IgD-negative memory B cell (primary cell): ENCODE results near the gene PGAP2. TPM values are rescaled to one million over a fixed set of nuclear protein-coding genes. Genes with fewer than 3 reads are reported as not detected.
"Not testable (repeated sequence)": the region's sequence is repeated elsewhere in the genome, so short reads cannot be mapped to it uniquely, and the experiment has no call there.

ENCODE experiments used
- H3K27ac Mint-ChIP-seq, 3 donors: one replicate each; pipeline ENCODE4 v1.8.0; 2020 to 2022; ENCODE audit warnings: mild to moderate bottlenecking in 3 of 3, mixed read lengths in 3 of 3, moderate library complexity in 1 of 3
- H3K27me3 Mint-ChIP-seq: one replicate; pipeline ENCODE4 v1.8.0; 2021; ENCODE audit warnings: mixed read lengths
- H3K36me3 Mint-ChIP-seq: one replicate; pipeline ENCODE4 v1.8.0; 2020; ENCODE audit warnings: mild to moderate bottlenecking, mixed read lengths
- H3K4me1 Mint-ChIP-seq, 3 donors: one replicate each; pipeline ENCODE4 v1.8.0; 2020 to 2022; ENCODE audit warnings: mixed read lengths in 3 of 3, mild to moderate bottlenecking in 1 of 3
- H3K4me3 Mint-ChIP-seq, 4 donors: one replicate each; pipeline ENCODE4 v1.8.0; 2020 to 2022; ENCODE audit warnings: mild to moderate bottlenecking in 4 of 4, mixed read lengths in 4 of 4, moderate library complexity in 3 of 4
- H3K9me3 Mint-ChIP-seq, 3 donors: one replicate each; pipeline ENCODE4 v1.8.0; 2020 to 2021; ENCODE audit warnings: mixed read lengths in 3 of 3, mild to moderate bottlenecking in 1 of 3
- polyA plus RNA-seq: library from polyadenylated mRNA; unstranded; fragments of 300-500 nt; fragmentation: Illumina TruSeq; gene quantifications from one replicate; pipeline ENCODE4 v1.2.3, GENCODE V29; 2021

Gene PGAP2
- polyA plus RNA-seq, 1 donor from 2014 or later: 20.1 TPM

DNA sequence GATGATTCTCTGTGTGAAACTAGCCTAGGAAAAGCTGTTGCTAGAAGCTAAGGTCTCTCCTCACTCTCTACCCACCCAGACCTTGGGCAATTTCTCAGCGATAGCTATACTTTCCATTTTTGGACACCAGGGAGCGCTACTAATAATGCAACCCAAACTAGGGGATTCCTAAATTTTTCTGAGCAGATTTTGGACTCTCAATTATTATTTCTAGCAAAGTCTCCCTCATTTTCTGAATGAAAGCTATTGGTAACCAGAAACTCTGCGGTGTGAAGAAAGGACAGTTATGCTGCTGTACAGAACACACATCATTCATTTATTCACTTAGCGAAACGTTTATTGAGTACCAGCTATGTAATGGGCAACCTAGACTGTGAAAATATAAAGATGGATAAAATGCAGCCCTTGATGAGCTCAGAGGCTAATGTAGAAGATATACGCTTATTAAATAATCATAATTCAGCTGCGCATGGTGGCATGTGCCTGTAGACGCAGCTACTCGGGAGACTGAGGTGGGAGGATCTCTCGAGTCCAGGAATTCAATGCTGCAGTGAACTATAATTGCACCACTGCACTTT lies 41.0 kb downstream of the PGAP2 start:
- H3K27me3 Mint-ChIP-seq: no peaks in the 10 kb centered on the region

DNA sequence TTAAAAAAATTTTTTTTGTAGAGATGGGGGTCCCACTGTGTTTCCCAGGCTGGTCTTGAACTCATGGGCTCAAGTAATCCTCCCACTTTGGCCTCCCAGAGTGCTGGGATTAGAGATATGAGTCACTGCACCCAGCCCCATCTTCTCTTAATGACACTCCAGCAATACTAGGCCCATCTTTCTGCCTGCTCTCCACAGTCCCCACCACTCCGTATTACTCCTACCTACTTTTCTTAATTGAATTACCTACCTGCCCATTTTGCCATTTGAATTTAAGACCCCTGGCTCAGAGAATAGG lies 45.1 kb downstream of the PGAP2 start:
- Mint-ChIP-seq H3K4me1 (peaks cover 30 to 44% (median 33%) of the 10 kb centered on the region in 3 donors), H3K36me3 (peaks cover 5% of the 10 kb centered on the region), H3K9me3 (no peaks in the 10 kb centered on the region), H3K27ac (peak overlapping the region; percentile 99 to 100 (median 100)), H3K27me3 (no peaks in the 10 kb centered on the region), H3K4me3 (peak overlapping the region in 2 of 4 donors; percentile 27 to 91)

More for the DNA sequence above, 41.0 kb downstream of the PGAP2 start:
- Mint-ChIP-seq H3K4me1 (peaks cover 11 to 19% (median 14%) of the 10 kb centered on the region in 3 donors), H3K4me3 (peak overlapping the region in 1 of 4 donors; percentile 42), H3K36me3 (no peaks in the 10 kb centered on the region), H3K27ac (peak overlapping the region; percentile 31 to 89 (median 41)), H3K9me3 (no peaks in the 10 kb centered on the region)

DNA sequence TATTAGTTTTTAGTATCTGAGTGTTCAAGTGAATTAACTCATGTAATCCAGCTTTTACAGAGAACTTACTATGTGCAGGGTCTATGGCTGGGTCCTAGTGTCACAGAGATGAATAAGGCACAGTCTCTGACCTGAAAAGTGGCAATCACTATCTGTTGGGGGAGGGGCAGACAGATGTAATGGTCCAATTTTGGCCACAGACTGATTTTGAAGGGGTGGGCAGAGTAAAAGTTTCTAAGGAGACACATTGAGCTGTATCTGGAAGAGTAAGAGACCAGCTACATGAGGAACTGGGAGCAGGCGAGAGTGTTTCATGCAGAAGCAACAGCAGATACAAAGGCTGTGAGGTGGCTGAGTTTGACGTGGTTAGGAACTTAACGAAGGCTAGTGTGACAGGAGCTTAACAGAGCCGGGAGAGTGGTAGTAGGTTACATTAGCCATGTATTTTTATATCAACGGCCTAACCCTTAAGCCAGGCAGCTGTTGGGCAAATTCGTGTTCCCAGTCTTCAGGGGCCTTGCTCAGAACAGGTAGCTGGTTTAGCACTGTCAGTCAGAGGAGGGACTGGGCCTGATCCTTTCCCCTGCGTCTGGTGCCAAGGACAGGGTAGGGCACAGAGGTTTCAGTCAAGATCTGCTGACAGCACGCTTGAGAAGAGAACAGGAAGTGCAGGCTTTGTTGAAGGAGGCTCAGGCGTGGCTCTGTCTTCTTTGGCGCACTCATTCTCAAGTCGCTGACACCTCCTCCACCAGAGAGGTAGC lies 45.7 kb downstream of the PGAP2 start:
- no peaks in the 10 kb centered on the region for H3K9me3 Mint-ChIP-seq
- peaks cover 35 to 49% (median 37%) of the 10 kb centered on the region in 3 donors for H3K4me1 Mint-ChIP-seq
- H3K36me3 Mint-ChIP-seq: peaks cover 5% of the 10 kb centered on the region
- H3K4me3 Mint-ChIP-seq: peak overlapping the region; percentile 91 to 96 (median 94)
- no peaks in the 10 kb centered on the region for H3K27me3 Mint-ChIP-seq
- H3K27ac Mint-ChIP-seq: peak overlapping the region; percentile 99 to 100 (median 100)

DNA sequence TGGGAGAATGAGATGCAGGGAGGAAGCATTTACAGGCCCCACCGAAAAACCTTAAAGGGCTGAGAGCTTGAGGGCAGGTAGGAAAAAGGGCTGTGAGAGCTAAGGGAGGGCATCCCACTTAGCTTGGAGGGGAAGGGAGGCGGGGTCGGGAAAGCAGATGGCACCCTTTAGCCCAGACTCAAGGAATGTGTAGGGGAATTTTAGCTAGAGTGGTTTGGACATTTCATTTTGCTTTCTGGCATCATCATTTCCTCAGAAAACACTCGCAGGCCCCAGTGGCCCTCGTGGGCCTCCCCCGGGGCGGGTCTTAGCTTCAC lies 46.3 kb downstream of the PGAP2 start:
- Mint-ChIP-seq H3K27ac (peak overlapping the region; percentile 99 to 100 (median 100)), H3K9me3 (no peaks in the 10 kb centered on the region), H3K36me3 (peaks cover 5% of the 10 kb centered on the region), H3K4me1 (peaks cover 35 to 48% (median 43%) of the 10 kb centered on the region in 3 donors), H3K4me3 (peak overlapping the region; percentile 91 to 96 (median 94)), H3K27me3 (no peaks in the 10 kb centered on the region)

DNA sequence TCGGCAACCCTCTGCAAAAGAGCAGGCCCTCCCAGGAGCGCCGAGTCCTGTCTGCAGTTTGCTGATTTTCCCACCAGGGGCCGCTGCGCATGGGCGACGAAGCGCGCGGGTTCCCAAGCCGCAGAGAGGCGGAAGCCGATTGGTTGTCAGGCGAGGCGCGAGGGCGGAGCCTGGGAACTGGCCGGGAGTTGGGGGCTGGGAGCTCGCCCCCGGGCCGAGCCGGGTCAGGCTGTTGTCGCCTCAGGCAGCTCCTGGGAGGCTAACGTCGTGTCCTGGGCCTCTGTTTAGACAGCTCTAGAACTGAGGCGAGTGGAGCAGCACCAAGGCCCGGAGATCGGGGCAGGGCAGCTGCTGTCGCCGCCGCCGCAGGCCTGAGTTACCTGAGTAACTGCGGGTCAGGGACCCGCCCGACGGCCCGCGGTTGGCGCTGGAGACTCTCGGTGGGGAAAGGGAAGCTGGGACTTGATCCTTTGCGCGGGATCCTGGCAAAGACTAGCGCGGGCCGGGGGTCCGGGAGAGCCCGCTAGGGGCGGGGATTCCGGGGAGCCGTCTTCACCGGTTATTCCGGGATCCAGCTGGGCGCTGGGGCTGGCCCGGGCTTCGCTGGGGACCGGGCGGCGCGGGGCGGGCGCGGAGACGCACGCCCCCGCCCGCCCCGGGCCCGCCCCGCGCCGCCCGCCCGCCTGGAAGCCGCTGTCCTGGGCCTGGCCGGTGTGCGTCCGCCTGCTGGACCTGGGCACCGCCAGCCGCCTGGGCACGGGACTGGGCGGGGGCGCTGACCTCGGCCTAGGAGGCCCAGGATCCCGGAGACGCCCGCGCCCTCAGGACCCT lies 46.8 kb downstream of the PGAP2 start, which contains the start of gene STIM1:
Gene STIM1 (plus strand): TSS at position 688 of the 831 bp plus-strand sequence. CDS start 607 bp downstream, outside the sequence.
- peak within 1 kb of the TSS; percentile 99 to 100 (median 100) for H3K27ac Mint-ChIP-seq
- peak within 1 kb of the TSS; percentile 91 to 96 (median 94) for H3K4me3 Mint-ChIP-seq
- H3K36me3 Mint-ChIP-seq: peaks cover 5% of the 10 kb centered on the region
- H3K4me1 Mint-ChIP-seq: peaks cover 40 to 53% (median 47%) of the 10 kb centered on the region in 3 donors
- no peaks in the 10 kb centered on the region for H3K27me3 Mint-ChIP-seq
- H3K9me3 Mint-ChIP-seq: no peaks in the 10 kb centered on the region

DNA sequence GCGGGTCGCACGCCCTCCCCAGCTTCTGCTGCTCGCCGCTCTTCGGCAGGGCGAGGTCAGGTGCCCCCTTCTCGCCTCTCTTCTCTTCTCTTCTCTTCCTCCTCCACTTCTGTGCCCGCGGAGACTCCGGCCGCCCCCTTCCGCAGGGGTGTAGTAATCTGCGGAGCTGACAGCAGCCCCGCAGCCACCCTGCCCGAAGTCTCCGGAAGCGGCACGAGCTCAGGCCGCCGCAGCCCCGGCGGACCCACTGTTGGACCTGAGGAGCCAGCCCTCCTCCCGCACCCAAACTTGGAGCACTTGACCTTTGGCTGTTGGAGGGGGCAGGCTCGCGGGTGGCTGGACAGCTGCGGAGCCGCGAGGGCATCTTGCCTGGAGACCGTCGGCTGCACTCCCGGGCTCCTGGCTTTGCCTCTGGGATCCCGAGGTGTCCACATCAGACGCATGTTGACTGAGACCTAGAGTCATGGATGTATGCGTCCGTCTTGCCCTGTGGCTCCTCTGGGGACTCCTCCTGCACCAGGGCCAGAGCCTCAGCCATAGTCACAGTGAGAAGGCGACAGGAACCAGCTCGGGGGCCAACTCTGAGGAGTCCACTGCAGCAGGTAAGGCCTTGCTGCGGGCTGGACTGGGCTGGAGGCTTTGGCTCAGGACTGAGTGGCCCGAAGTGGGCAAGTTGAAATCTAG lies 47.6 kb downstream of the PGAP2 start:
- Mint-ChIP-seq H3K27me3 (no peaks in the 10 kb centered on the region), H3K36me3 (peaks cover 6% of the 10 kb centered on the region), H3K9me3 (no peaks in the 10 kb centered on the region), H3K4me3 (peak overlapping the region; percentile 91 to 96 (median 94)), H3K27ac (peak overlapping the region; percentile 93 to 100 (median 99)), H3K4me1 (peaks cover 46 to 60% (median 54%) of the 10 kb centered on the region in 3 donors)

DNA sequence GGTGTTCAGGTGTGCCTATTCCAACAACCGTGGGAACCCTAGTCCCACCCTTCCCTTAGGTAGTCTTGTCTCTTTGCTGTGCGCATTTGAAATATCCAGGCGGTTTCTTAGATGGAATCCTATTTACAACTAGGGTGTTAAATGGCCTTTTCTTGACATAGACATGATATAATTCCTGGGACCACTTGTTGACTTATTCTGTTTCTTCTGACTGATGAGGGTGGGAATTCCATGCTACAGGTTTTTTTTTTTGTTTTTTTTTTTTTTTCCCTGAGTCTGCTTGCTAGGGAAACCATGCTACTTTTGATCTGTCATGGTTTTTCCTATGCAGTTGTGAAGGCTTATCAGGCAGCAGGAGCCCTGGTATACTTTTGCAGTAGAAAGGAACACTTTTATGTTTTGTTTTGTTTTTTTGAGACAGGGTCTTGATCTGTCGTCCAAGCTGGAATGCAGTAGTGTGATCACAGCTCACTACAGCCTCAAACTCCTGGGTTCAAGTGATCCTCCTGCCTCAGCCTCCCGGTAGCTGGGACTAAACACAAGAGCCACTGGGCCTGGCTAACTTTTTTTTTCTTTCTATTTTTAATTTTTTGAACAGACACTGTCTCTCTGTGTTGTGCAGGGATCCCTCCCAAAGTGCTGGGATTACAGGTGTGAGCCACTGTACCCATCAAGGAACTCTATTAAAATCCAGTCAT lies 48.6 kb downstream of the PGAP2 start:
- Mint-ChIP-seq H3K9me3 (no peaks in the 10 kb centered on the region), H3K27me3 (no peaks in the 10 kb centered on the region), H3K27ac (peak overlapping the region in 2 of 3 donors; percentile 99 to 100), H3K4me3 (peak overlapping the region; percentile 91 to 96 (median 94)), H3K4me1 (peaks cover 54 to 67% (median 61%) of the 10 kb centered on the region in 3 donors), H3K36me3 (peaks cover 6% of the 10 kb centered on the region)

DNA sequence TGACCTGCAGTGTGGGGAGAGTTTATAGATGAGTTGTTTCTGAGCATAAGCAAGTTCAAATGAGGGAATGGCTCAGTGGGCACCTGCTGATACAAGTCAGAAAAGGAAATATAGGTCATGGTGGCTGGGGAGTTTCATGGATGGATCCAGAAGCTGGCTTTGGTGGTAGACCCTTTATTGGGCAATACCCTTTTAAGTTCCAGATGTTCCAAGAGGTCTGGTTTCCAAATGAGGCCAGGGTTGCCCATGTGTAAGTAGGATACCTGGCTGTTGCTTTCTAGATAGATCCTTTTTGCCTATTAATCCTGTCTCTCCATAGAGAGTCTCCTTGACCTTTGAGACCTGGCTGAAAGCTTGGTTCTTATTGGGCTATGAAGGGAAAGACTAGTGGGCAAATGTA lies 49.3 kb downstream of the PGAP2 start:
- no peaks in the 10 kb centered on the region for H3K9me3 Mint-ChIP-seq
- peak overlapping the region; percentile 78 to 100 (median 81) for H3K27ac Mint-ChIP-seq
- no peaks in the 10 kb centered on the region for H3K27me3 Mint-ChIP-seq
- H3K36me3 Mint-ChIP-seq: peaks cover 6% of the 10 kb centered on the region
- H3K4me1 Mint-ChIP-seq: peaks cover 58 to 71% (median 65%) of the 10 kb centered on the region in 3 donors
- H3K4me3 Mint-ChIP-seq: peak overlapping the region; percentile 91 to 96 (median 94)

DNA sequence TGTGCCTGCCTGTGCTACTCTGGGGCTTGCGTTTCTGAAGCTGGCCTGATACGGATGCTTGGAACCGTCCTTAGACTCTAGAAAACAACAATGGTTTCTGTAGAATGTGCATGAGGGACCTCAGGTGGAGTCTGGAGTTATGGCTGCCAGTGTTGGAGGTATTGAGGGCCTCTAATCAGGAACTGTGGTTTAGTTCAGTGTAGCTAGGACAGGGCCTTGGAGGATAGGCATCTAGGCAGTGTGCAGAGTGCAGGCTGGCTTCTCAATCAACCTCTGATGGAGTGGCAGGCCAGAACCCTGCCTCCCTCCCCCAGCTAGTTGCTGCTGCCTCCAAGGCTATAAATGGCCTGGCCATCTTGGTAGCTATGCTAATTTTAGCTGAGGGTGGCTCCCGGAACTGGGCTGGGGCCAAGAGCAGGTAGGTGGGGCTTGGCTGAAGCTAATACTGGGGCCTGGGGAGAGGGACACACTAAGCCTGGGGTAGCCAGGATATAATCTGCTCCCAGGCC lies 51.1 kb downstream of the PGAP2 start:
- peak overlapping the region in 2 of 3 donors; percentile 5 to 32 for H3K27ac Mint-ChIP-seq
- H3K27me3 Mint-ChIP-seq: no peaks in the 10 kb centered on the region
- H3K36me3 Mint-ChIP-seq: peaks cover 6% of the 10 kb centered on the region
- peaks cover 51 to 63% (median 61%) of the 10 kb centered on the region in 3 donors for H3K4me1 Mint-ChIP-seq
- H3K9me3 Mint-ChIP-seq: no peaks in the 10 kb centered on the region
- peak overlapping the region; percentile 0 to 95 (median 82) for H3K4me3 Mint-ChIP-seq

DNA sequence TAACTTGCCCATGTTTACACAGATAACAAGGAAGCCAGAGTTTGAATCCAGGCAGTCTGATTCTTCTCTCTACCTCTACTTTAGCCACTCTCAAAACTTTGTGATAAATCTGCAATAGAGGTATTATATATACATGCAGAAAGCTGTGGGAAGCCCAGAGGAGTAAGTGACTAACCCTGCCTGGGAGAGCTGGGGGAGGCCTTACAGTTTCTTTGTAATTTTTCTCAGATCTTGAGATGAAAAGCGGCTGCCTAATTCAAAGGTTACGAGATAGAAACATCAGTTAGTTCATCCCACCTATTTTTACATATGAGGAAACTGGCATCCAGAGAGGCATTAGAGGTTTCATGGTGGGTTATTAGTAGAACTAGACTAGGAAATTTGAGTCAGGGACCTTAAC lies 52.0 kb downstream of the PGAP2 start:
- Mint-ChIP-seq H3K4me3 (peak overlapping the region in 3 of 4 donors; percentile 17 to 91 (median 91)), H3K9me3 (no peaks in the 10 kb centered on the region), H3K36me3 (peaks cover 6% of the 10 kb centered on the region), H3K27ac (peak overlapping the region in 1 of 3 donors; percentile 41), H3K4me1 (peaks cover 55 to 68% (median 67%) of the 10 kb centered on the region in 3 donors), H3K27me3 (no peaks in the 10 kb centered on the region)

DNA sequence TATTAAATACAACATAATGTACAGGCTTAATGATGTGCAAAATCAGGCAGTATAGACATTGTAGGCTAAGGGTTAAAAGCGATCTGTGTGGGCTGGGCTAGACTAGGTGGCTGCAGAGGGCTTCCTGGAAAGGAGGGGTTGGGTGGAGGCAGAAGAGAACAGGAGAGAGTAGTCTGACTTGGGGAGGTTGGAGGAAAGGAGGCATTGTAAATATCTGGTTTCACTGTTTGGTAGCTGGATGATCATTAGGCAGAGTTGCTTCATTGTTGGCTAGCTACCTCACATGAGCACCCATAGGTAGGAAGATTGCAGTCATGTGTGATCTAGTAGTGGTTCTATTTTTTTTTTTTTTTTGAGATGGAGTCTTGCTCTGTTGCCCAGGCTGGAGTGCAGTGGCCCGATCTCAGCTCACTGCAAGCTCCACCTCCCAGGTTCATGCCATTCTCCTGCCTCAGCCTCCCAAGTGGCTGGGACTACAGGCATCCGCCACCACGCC lies 52.6 kb downstream of the PGAP2 start:
- Mint-ChIP-seq H3K27ac (peak overlapping the region in 2 of 3 donors; percentile 21 to 41), H3K4me1 (peaks cover 60 to 73% (median 73%) of the 10 kb centered on the region in 3 donors), H3K4me3 (peak overlapping the region; percentile 6 to 91 (median 32))
- H3K36me3 Mint-ChIP-seq, H3K9me3 Mint-ChIP-seq, H3K27me3 Mint-ChIP-seq: not testable (repeated sequence)

DNA sequence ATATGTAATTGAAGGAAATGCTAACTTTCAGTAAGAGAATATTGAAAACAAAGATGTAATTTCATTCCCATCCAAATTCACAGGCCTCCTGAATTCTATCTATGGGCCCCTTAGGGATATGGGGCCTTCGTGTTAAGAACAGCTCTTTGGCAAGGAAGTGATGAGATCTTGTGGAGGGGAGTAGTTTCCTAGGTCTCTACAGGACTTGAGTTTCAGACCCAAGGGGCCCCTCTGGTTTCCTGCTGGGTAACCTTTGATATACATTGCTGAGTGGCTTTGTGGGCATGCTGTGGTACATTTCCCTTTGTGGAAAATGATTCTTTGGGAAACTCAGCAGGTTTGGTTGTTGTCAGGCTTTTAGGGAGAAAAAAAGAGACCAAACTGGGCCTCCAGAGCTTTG lies 53.3 kb downstream of the PGAP2 start:
- no peaks in the 10 kb centered on the region for H3K27me3 Mint-ChIP-seq
- peak overlapping the region in 3 of 4 donors; percentile 29 to 71 (median 43) for H3K4me3 Mint-ChIP-seq
- H3K4me1 Mint-ChIP-seq: peaks cover 65 to 75% (median 74%) of the 10 kb centered on the region in 3 donors
- peaks cover 6% of the 10 kb centered on the region for H3K36me3 Mint-ChIP-seq
- H3K9me3 Mint-ChIP-seq: no peaks in the 10 kb centered on the region
- peak overlapping the region in 2 of 3 donors; percentile 15 to 54 for H3K27ac Mint-ChIP-seq

DNA sequence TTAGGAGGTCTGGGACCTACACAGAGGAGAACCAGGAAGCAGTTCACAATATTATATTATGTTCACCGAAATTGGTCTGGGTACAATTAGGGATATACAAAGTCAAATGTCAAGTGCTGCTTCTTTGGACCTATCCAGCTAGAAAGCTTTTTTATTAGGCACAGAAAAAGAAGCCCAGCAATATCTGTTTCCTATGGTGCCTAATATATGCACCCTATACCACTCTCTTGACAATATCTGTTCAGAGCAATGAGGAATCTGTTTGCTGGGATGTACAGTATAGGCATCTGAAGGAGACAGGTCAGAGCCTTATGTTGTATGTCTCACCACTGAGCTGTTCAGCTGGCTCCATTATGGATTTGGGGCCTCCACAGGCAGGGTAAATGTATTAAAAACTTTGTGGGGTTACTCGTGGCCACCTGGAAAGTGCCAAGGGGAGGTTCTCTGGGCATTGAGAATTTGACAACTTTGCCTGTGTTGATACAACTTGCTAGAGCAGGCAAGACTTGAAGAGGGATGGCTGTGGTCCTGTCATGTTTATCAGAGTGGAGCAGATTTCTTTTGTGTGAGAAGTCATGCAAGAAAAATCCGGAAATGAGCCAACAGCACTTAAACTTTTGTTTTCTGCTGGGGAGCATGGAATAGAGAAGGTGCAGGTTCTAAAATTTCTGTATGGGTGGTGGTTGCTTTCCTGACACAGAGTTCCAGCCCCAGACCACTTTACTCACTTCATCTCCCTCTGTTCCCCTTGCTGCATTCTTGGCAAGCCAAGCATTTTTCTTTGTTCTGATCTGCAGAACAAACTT lies 57.2 kb downstream of the PGAP2 start:
- Mint-ChIP-seq H3K36me3 (peaks cover 4% of the 10 kb centered on the region), H3K27me3 (no peaks in the 10 kb centered on the region), H3K4me1 (peaks cover 61 to 66% (median 62%) of the 10 kb centered on the region in 3 donors), H3K9me3 (no peaks in the 10 kb centered on the region), H3K27ac (peak overlapping the region; percentile 1 to 71 (median 37)), H3K4me3 (peak overlapping the region in 2 of 4 donors; percentile 58 to 79)
